Endothelial cell (in vitro differentiated cells): Measurements from ENCODE around the gene KLLN. TPM values are rescaled to one million over a fixed set of nuclear protein-coding genes. Genes with fewer than 3 reads are reported as not detected.

Experiments
- DNase-seq: peaks from one replicate; pipeline ENCODE4 v3.0.0; 2021; ENCODE audit warnings: low spot score
- H3K27ac Mint-ChIP-seq: one replicate; pipeline ENCODE4 v1.8.0; 2021; ENCODE audit warnings: mixed read lengths, inconsistent platforms; ENCODE audit not compliant: unreplicated experiment
- H3K27me3 Mint-ChIP-seq: one replicate; pipeline ENCODE4 v1.8.0; 2021; ENCODE audit warnings: mild to moderate bottlenecking, moderate library complexity, mixed read lengths, inconsistent platforms; ENCODE audit not compliant: unreplicated experiment
- H3K36me3 Mint-ChIP-seq: one replicate; pipeline ENCODE4 v1.8.0; 2021; ENCODE audit warnings: mild to moderate bottlenecking, low read depth, mixed read lengths, inconsistent platforms; ENCODE audit not compliant: unreplicated experiment
- H3K4me1 Mint-ChIP-seq: one replicate; pipeline ENCODE4 v1.8.0; 2021; ENCODE audit warnings: mild to moderate bottlenecking, mixed read lengths, inconsistent platforms; ENCODE audit not compliant: unreplicated experiment
- H3K4me3 Mint-ChIP-seq: one replicate; pipeline ENCODE4 v1.8.0; 2021; ENCODE audit warnings: mild to moderate bottlenecking, mixed read lengths, inconsistent platforms; ENCODE audit not compliant: unreplicated experiment
- H3K9me3 Mint-ChIP-seq: one replicate; pipeline ENCODE4 v1.8.0; 2021; ENCODE audit warnings: mixed read lengths, inconsistent platforms; ENCODE audit not compliant: unreplicated experiment
- CTCF ChIP-seq: fragments of 200-600 bp; sonication (generic); IDR thresholded peaks from one replicate; pipeline ENCODE4 v1.5.0; 2021; ENCODE audit warnings: antibody characterized with exemption; ENCODE audit not compliant: unreplicated experiment
- total RNA-seq: library from RNA; stranded (reverse); fragmentation: NEBNext Ultra II Directional; extraction: Animal tissue kit (Norgen Biotek cat#: 25700); gene quantifications from one replicate; pipeline ENCODE4 v1.2.1, GENCODE V29; 2021; ENCODE audit not compliant: unreplicated experiment

Gene KLLN
- total RNA-seq, 1 donor from 2014 or later = 0.74 TPM

- Mint-ChIP-seq H3K4me1 (peaks cover 4% of the 10 kb centered on the region), H3K27me3 (no peaks in the 10 kb centered on the region), H3K27ac (no peak overlapping the region), H3K36me3 (peaks cover 7% of the 10 kb centered on the region), H3K9me3 (no peaks in the 10 kb centered on the region), H3K4me3 (no peak overlapping the region)
- TF ChIP-seq CTCF = no peak
- DNase-seq = no peak
Measured at GRCh38 chr10:87880336-87880735, 17.0 kb upstream of the KLLN start.

GRCh38 chr10:87878664-87879459 lies 15.5 kb upstream of the KLLN start:
- Mint-ChIP-seq H3K4me1 (peaks cover 6% of the 10 kb centered on the region), H3K27ac (peak overlapping the region; percentile 61), H3K27me3 (no peaks in the 10 kb centered on the region), H3K9me3 (no peaks in the 10 kb centered on the region), H3K36me3 (peaks cover 7% of the 10 kb centered on the region), H3K4me3 (peak overlapping the region; percentile 4)
- TF ChIP-seq CTCF = no peak
- DNase-seq = no peak

GRCh38 chr10:87875929-87876571 lies 12.7 kb upstream of the KLLN start:
- DNase-seq = no peak
- peaks cover 6% of the 10 kb centered on the region for H3K4me1 Mint-ChIP-seq
- TF ChIP-seq CTCF = no peak
- no peak overlapping the region for H3K4me3 Mint-ChIP-seq
- no peaks in the 10 kb centered on the region for H3K27me3 Mint-ChIP-seq
- H3K27ac Mint-ChIP-seq = no peak overlapping the region
- no peaks in the 10 kb centered on the region for H3K36me3 Mint-ChIP-seq
- H3K9me3 Mint-ChIP-seq = no peaks in the 10 kb centered on the region

GRCh38 chr10:87873656-87874055 lies 10.3 kb upstream of the KLLN start:
- Mint-ChIP-seq H3K4me1 (peaks cover 4% of the 10 kb centered on the region), H3K36me3 (no peaks in the 10 kb centered on the region), H3K27me3 (no peaks in the 10 kb centered on the region), H3K9me3 (no peaks in the 10 kb centered on the region), H3K27ac (no peak overlapping the region), H3K4me3 (no peak overlapping the region)
- no peak for DNase-seq
- no peak for TF ChIP-seq CTCF

- no peak for DNase-seq
- H3K9me3 Mint-ChIP-seq = no peaks in the 10 kb centered on the region
- no peaks in the 10 kb centered on the region for H3K27me3 Mint-ChIP-seq
- H3K4me3 Mint-ChIP-seq = no peak overlapping the region
- H3K27ac Mint-ChIP-seq = no peak overlapping the region
- TF ChIP-seq CTCF = no peak
- H3K4me1 Mint-ChIP-seq = peaks cover 9% of the 10 kb centered on the region
- no peaks in the 10 kb centered on the region for H3K36me3 Mint-ChIP-seq
Measured at GRCh38 chr10:87872828-87873227, 9.5 kb upstream of the KLLN start.
